ENCODE measurements around the gene LIAS. TPM values are rescaled to one million over a fixed set of nuclear protein-coding genes. Genes with fewer than 3 reads are reported as not detected.

Gene LIAS
- total and polyA plus RNA-seq, 2 of the 13 experiments (the other 11 are each of a cell fraction or from before 2014, with no cell fraction given), result 16.0 to 16.6 TPM

DNA sequence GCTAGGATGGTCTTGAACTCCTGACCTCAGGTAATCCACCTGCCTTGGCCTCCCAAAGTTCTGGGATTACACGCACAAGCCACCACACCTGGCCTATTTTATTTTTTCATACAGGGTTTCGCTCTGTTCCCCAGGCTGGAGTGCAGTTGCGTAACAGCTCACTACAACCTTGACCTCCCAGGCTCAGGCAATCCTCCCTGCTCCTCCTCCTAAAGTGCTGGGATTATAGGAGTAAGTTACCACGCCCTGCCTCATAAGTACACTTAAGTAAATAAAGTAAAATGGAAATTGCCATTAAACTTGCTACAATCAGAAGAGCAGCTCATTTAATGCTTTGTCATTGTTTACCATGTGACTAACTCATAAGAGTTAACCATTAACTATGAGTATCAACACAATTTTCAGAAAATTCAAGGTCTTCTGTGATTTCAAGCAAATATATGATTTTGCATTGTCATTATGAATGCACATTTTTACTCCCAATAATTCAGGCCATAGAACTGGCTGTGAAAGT, 56.1 kb downstream of the LIAS start (continued):
- TF ChIP-seq MXD1 (CRISPR knock-in tag; IDR thresholded peaks at IDR 0.05) (no peak), SOX6 (IDR thresholded peaks at IDR 0.05) (no peak), SOX6 (CRISPR knock-in tag; IDR thresholded peaks at IDR 0.05) (peak; percentile 97), MTERF4 (CRISPR knock-in tag; IDR thresholded peaks at IDR 0.05) (no peak), ZNF879 (CRISPR knock-in tag; IDR thresholded peaks at IDR 0.05) (no peak), SATB2 (CRISPR knock-in tag; IDR thresholded peaks at IDR 0.05) (0 out of 2 replicates have a peak, but pooled peaks have one; percentile 51), KDM5B (CRISPR knock-in tag; IDR thresholded peaks at IDR 0.05; ENCODE audit: borderline replicate concordance) (peak; percentile 51; the same call in 1 of the 2 replicates), ZFP82 (CRISPR knock-in tag; IDR thresholded peaks at IDR 0.05; ENCODE audit: borderline replicate concordance) (no peak), MLLT10 (CRISPR knock-in tag; IDR thresholded peaks at IDR 0.05) (peak; percentile 37; the same call in 1 of the 2 replicates), FOXK1 (CRISPR knock-in tag; IDR thresholded peaks at IDR 0.05; ENCODE audit: borderline replicate concordance, low read depth) (peak; percentile 89), ARNTL (CRISPR knock-in tag; IDR thresholded peaks at IDR 0.05) (peak; percentile 71; the same call in 1 of the 2 replicates), TRIM24 (CRISPR knock-in tag; IDR thresholded peaks at IDR 0.05) (no peak), ZNF703 (CRISPR knock-in tag; IDR thresholded peaks at IDR 0.05; ENCODE audit: borderline replicate concordance) (no peak), PBX2 (CRISPR knock-in tag; IDR thresholded peaks at IDR 0.05) (no peak), ZNF670 (CRISPR knock-in tag; IDR thresholded peaks at IDR 0.05; ENCODE audit: borderline replicate concordance) (peak; percentile 84), HDAC2 (CRISPR knock-in tag; IDR thresholded peaks at IDR 0.05) (peak; percentile 97), ZNF251 (CRISPR knock-in tag; IDR thresholded peaks at IDR 0.05) (no peak), NFE2L2 (IDR thresholded peaks at IDR 0.05; ENCODE audit: low read length) (peak; percentile 100)
- TF ChIP-seq, protein P1, sequence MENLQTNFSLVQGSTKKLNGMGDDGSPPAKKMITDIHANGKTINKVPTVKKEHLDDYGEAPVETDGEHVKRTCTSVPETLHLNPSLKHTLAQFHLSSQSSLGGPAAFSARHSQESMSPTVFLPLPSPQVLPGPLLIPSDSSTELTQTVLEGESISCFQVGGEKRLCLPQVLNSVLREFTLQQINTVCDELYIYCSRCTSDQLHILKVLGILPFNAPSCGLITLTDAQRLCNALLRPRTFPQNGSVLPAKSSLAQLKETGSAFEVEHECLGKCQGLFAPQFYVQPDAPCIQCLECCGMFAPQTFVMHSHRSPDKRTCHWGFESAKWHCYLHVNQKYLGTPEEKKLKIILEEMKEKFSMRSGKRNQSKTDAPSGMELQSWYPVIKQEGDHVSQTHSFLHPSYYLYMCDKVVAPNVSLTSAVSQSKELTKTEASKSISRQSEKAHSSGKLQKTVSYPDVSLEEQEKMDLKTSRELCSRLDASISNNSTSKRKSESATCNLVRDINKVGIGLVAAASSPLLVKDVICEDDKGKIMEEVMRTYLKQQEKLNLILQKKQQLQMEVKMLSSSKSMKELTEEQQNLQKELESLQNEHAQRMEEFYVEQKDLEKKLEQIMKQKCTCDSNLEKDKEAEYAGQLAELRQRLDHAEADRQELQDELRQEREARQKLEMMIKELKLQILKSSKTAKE (CRISPR knock-in tag; IDR thresholded peaks at IDR 0.05; ENCODE audit: borderline replicate concordance), result peak; percentile 83; the same call in 1 of the 2 replicates
- TF ChIP-seq, protein P2, sequence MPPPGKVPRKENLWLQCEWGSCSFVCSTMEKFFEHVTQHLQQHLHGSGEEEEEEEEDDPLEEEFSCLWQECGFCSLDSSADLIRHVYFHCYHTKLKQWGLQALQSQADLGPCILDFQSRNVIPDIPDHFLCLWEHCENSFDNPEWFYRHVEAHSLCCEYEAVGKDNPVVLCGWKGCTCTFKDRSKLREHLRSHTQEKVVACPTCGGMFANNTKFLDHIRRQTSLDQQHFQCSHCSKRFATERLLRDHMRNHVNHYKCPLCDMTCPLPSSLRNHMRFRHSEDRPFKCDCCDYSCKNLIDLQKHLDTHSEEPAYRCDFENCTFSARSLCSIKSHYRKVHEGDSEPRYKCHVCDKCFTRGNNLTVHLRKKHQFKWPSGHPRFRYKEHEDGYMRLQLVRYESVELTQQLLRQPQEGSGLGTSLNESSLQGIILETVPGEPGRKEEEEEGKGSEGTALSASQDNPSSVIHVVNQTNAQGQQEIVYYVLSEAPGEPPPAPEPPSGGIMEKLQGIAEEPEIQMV (CRISPR knock-in tag; IDR thresholded peaks at IDR 0.05; ENCODE audit: low read depth), result no peak
- TF ChIP-seq, protein P3, sequence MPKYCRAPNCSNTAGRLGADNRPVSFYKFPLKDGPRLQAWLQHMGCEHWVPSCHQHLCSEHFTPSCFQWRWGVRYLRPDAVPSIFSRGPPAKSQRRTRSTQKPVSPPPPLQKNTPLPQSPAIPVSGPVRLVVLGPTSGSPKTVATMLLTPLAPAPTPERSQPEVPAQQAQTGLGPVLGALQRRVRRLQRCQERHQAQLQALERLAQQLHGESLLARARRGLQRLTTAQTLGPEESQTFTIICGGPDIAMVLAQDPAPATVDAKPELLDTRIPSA (CRISPR knock-in tag; IDR thresholded peaks at IDR 0.05; ENCODE audit: borderline replicate concordance), result no peak

Measured in HepG2 (cell line).